ENCODE results near the gene NPY4R2. TPM values are rescaled to one million over a fixed set of nuclear protein-coding genes. Genes with fewer than 3 reads are reported as not detected.
"Not testable (repeated sequence)": the region's sequence is repeated elsewhere in the genome, so short reads cannot be mapped to it uniquely, and the experiment has no call there.

The NPY4R2 gene, protein sequence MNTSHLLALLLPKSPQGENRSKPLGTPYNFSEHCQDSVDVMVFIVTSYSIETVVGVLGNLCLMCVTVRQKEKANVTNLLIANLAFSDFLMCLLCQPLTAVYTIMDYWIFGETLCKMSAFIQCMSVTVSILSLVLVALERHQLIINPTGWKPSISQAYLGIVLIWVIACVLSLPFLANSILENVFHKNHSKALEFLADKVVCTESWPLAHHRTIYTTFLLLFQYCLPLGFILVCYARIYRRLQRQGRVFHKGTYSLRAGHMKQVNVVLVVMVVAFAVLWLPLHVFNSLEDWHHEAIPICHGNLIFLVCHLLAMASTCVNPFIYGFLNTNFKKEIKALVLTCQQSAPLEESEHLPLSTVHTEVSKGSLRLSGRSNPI
- 10 to 100 TPM in 1 of 4 donors, 1 to 10 TPM in 3; 1.6 to 26.9 (median 8.9) TPM for total RNA-seq

DNA sequence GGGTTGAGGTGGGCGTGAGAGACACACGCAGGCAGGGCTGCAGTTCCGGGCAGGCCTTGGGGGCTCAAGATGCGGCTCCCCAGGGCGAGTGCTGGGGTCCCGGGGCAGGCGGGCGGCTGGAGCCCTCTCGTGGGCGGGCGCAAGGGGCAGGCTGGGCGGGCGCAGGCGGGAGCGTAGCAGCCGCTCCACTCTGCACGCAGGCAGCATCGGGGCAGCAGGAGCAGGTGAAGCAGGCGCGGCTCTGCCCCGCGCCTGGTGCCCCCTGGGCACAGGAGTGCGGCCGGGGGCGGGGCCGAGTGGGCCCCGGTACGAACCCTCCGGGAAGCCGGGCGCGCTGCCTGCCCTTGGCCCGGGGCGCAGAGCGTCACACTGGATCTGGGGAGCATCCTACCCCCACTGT lies at the start of gene NPY4R2:
Gene NPY4R2, plus strand, starts transcription at position 188 of the 400 bp plus-strand sequence. CDS start 3,326 bp downstream, outside the sequence.
- in situ Hi-C loops (cut with MboI; ENCODE audit: low pct_ligation_motif_present in 1 of 4, low pct_unique_long_range_greater_than_20kb in 1 of 4, low sequenced_read_pairs in 3 of 4): not testable (repeated sequence)

DNA sequence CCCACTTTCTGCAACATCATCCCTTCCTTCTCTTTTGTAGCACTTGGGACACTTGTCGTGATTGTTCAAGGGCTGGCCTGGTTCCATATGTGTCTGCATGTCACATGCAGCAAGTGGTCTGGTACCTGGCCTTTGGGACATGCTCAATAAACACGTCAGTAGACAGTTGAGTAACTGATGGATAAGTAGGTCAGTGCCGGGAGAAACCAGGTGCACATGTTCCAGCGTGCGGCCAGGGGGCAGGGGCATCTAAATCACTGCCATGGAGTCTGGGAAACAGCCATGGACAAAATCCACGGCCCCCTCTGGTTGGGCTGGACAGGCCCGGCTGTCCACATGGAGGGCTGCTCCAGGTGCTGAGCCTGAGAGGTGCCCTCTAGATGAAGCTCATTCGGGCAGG lies 47.6 kb upstream of the NPY4R2 start:
- H3K9me3 ChIP-seq; in situ Hi-C loops (cut with MboI; ENCODE audit: low pct_ligation_motif_present in 1 of 4, low pct_unique_long_range_greater_than_20kb in 1 of 4, low sequenced_read_pairs in 3 of 4); intact Hi-C loops (cut with DNase I; ENCODE audit: low total_unique reads); H3K4me3 ChIP-seq; H3K27me3 ChIP-seq; H3K27ac ChIP-seq; H3K4me1 ChIP-seq; H3K36me3 ChIP-seq; DNase-seq: not testable (repeated sequence)
- WGBS, 2 donors (ENCODE audit: low coverage in 1 of 2): no CpG with 5 or more reads among the region's 8 CpGs

More for the DNA sequence above, at the start of gene NPY4R2:
- H3K4me3 ChIP-seq; H3K27me3 ChIP-seq; H3K9me3 ChIP-seq; H3K27ac ChIP-seq; DNase-seq; H3K36me3 ChIP-seq; H3K4me1 ChIP-seq; intact Hi-C loops (cut with DNase I; ENCODE audit: low total_unique reads): not testable (repeated sequence)
- no CpG with 5 or more reads among the region's 35 CpGs for WGBS, 2 donors (ENCODE audit: low coverage in 1 of 2)

DNA sequence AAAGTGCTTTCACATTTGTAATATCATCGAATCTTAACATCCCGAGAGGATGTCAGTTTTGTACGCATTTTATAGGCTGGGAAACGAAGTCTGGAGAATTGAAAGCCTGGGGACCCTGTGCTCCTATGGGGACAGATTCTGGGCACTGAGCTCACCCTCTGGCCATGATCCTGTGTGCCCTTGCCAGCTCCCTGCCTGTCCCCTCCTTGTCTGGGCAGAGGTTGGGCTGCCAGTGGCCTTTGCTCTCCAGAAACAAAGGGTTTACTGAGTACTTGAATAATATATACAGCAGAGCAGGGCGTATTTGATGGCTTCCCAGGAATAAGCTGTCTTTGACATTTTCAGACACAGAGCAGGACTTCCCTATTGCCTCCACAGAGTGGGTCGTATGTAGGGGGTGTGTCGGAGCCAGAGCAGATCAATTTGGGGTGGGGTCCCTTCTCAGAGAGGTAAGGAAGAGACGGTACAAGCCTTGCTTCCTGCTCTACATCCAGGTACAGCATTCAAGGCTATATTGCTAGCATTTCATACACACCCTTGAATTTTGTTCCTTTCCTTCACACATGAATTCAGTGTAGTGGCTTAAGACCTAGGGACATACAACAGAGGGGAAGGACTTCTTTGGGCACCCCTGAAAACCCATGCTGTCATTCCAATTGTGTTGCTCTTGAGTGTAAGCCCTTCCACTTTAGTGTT lies 46.8 kb upstream of the NPY4R2 start:
- 81% methylated on average over 4 of the region's 8 CpGs; no CpG with 5 or more reads in 1 of the 2 donors for WGBS, 2 donors (ENCODE audit: low coverage in 1 of 2)
- H3K4me3 ChIP-seq; in situ Hi-C loops (cut with MboI; ENCODE audit: low pct_ligation_motif_present in 1 of 4, low pct_unique_long_range_greater_than_20kb in 1 of 4, low sequenced_read_pairs in 3 of 4); H3K4me1 ChIP-seq; DNase-seq; H3K36me3 ChIP-seq; intact Hi-C loops (cut with DNase I; ENCODE audit: low total_unique reads); H3K27ac ChIP-seq; H3K27me3 ChIP-seq; H3K9me3 ChIP-seq: not testable (repeated sequence)

DNA sequence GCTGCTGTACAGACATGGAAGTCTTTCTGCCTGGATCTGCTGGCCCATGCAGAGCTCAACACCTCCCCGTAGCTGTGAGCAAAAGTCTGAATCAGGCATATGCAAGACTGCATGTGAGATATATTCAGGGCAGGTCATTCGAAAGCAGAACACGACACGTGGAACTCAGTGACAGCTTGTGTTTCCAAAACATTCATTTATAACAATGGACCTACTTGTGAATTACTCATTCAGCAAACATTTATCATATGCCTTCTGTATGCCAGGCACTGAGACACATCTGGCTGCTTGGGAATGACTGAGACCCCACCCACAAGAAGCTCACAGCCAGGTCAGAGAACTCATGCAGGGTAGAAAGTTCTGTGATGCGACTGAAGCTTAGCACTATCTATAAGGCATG lies 46.2 kb upstream of the NPY4R2 start:
- H3K36me3 ChIP-seq; H3K4me3 ChIP-seq; H3K27me3 ChIP-seq; DNase-seq; intact Hi-C loops (cut with DNase I; ENCODE audit: low total_unique reads); in situ Hi-C loops (cut with MboI; ENCODE audit: low pct_ligation_motif_present in 1 of 4, low pct_unique_long_range_greater_than_20kb in 1 of 4, low sequenced_read_pairs in 3 of 4); H3K4me1 ChIP-seq; H3K27ac ChIP-seq; H3K9me3 ChIP-seq: not testable (repeated sequence)
- WGBS, 2 donors (ENCODE audit: low coverage in 1 of 2): no CpG with 5 or more reads among the region's 5 CpGs

DNA sequence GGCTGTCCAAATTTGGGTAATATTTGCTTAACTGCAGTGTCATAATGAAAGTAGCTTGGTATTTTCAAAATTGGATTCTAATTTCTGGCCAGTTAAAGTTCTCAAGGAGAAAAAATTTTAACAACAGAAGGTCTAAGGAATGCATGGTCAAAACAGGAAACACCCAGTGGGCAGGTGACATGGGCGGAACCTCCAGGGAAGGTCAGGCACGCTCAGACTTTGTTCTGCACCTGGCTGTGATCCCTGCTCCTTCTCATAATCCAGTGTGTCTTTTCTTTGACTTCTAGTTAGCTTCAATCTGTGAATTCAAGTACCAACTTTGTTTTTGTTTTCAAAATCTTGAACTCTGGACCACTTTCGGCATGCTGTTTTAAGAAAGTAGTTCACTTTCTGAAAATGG lies 34.2 kb upstream of the NPY4R2 start:
- not testable (repeated sequence) for H3K9me3 ChIP-seq, H3K4me3 ChIP-seq
- no CpG with 5 or more reads among the region's 3 CpGs for WGBS, 2 donors (ENCODE audit: low coverage in 1 of 2)

DNA sequence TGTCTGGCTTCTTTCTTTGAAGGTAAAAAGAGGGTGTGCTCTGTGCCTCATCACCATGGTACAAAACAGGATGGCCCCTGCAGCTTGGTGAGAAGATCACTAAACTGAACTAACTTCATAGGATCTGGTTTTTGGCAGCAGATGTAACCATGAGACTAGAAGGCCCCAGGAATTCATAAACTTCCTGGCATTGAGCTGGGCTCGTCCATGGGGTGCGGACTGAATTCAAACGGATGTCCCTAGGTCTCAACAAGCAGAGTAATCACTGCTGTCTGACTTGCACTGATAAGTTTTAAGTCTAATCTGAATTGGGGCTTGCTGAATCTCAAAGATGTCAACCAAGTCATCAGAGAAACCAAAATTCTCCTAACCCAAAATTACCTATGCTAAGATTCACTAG lies 33.5 kb upstream of the NPY4R2 start:
- in situ Hi-C loops (cut with MboI; ENCODE audit: low pct_ligation_motif_present in 1 of 4, low pct_unique_long_range_greater_than_20kb in 1 of 4, low sequenced_read_pairs in 3 of 4); H3K4me3 ChIP-seq; H3K27me3 ChIP-seq; H3K27ac ChIP-seq; H3K4me1 ChIP-seq; intact Hi-C loops (cut with DNase I; ENCODE audit: low total_unique reads); H3K9me3 ChIP-seq; H3K36me3 ChIP-seq; DNase-seq: not testable (repeated sequence)
- WGBS, 2 donors (ENCODE audit: low coverage in 1 of 2): no CpG with 5 or more reads among the region's 3 CpGs

More for the DNA sequence above, 34.2 kb upstream of the NPY4R2 start:
- intact Hi-C loops (cut with DNase I; ENCODE audit: low total_unique reads); H3K27ac ChIP-seq; H3K4me1 ChIP-seq; H3K27me3 ChIP-seq; in situ Hi-C loops (cut with MboI; ENCODE audit: low pct_ligation_motif_present in 1 of 4, low pct_unique_long_range_greater_than_20kb in 1 of 4, low sequenced_read_pairs in 3 of 4); DNase-seq; H3K36me3 ChIP-seq: not testable (repeated sequence)

DNA sequence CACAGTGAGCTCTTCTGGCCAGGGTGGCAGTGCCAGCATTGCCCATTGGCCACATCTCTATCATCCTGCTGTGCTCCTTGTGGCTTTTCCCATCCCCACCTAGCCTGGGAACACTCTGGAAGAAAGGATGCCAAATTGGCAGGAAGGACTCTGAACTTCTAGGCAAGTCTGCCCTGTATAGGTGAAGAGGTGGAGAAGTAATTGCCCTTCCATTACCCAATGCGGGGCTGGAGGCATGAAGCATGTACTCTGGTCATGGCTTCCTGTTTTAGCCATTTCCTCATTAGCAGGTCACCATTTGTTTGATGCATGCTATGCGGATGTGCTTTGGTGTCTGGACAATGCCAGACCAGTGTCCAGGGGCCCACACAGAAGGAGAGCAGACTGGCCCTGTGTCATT lies 32.1 kb upstream of the NPY4R2 start:
- H3K27me3 ChIP-seq; H3K9me3 ChIP-seq; in situ Hi-C loops (cut with MboI; ENCODE audit: low pct_ligation_motif_present in 1 of 4, low pct_unique_long_range_greater_than_20kb in 1 of 4, low sequenced_read_pairs in 3 of 4); H3K36me3 ChIP-seq; DNase-seq; H3K4me3 ChIP-seq; H3K27ac ChIP-seq; H3K4me1 ChIP-seq; intact Hi-C loops (cut with DNase I; ENCODE audit: low total_unique reads): not testable (repeated sequence)
- WGBS, 2 donors (ENCODE audit: low coverage in 1 of 2): no CpG with 5 or more reads among the region's 2 CpGs

DNA sequence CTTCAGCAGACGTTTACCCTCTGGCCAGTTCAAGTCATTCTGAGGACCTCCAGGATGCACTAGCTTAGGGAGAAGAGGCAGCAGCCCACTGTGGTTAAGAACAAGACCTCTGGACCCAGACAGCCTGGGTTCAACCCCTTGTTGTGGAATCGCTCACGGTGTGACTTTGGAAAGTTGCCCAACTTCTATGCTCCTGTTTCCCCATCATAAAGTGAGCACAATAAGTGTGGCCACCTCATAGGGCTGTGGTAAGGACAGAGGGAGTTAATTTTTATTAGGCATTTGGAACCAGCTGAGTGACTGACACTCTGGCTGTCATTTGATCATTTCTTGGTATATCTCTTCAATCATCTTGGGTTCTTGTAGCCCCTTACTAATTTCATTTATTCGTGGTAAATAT lies 31.6 kb upstream of the NPY4R2 start:
- H3K27me3 ChIP-seq; H3K36me3 ChIP-seq; DNase-seq; in situ Hi-C loops (cut with MboI; ENCODE audit: low pct_ligation_motif_present in 1 of 4, low pct_unique_long_range_greater_than_20kb in 1 of 4, low sequenced_read_pairs in 3 of 4); H3K4me1 ChIP-seq; H3K9me3 ChIP-seq; H3K27ac ChIP-seq; H3K4me3 ChIP-seq; intact Hi-C loops (cut with DNase I; ENCODE audit: low total_unique reads): not testable (repeated sequence)
- WGBS, 2 donors (ENCODE audit: low coverage in 1 of 2): no CpG with 5 or more reads among the region's 4 CpGs

DNA sequence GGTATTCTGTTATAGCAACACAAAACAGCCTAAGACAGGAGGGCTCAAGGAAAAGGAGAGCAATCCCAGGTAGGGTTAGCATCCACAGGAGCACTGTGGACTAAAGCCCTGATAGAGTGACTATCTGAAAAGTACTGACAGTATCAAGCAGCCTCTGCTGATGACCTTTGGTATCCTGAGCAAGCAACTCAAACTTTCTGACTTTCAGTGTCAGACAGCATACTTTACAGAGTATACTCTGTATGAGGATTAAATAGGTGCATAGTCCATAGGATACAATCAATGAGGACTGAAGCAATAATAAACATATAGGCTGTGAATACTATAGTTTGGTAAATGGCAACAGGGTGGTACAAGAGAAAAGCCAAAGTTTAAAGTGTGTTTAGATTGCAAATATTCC lies 27.7 kb upstream of the NPY4R2 start:
- H3K9me3 ChIP-seq; H3K4me1 ChIP-seq; intact Hi-C loops (cut with DNase I; ENCODE audit: low total_unique reads); DNase-seq; in situ Hi-C loops (cut with MboI; ENCODE audit: low pct_ligation_motif_present in 1 of 4, low pct_unique_long_range_greater_than_20kb in 1 of 4, low sequenced_read_pairs in 3 of 4); H3K27me3 ChIP-seq; H3K27ac ChIP-seq; H3K36me3 ChIP-seq; H3K4me3 ChIP-seq: not testable (repeated sequence)

DNA sequence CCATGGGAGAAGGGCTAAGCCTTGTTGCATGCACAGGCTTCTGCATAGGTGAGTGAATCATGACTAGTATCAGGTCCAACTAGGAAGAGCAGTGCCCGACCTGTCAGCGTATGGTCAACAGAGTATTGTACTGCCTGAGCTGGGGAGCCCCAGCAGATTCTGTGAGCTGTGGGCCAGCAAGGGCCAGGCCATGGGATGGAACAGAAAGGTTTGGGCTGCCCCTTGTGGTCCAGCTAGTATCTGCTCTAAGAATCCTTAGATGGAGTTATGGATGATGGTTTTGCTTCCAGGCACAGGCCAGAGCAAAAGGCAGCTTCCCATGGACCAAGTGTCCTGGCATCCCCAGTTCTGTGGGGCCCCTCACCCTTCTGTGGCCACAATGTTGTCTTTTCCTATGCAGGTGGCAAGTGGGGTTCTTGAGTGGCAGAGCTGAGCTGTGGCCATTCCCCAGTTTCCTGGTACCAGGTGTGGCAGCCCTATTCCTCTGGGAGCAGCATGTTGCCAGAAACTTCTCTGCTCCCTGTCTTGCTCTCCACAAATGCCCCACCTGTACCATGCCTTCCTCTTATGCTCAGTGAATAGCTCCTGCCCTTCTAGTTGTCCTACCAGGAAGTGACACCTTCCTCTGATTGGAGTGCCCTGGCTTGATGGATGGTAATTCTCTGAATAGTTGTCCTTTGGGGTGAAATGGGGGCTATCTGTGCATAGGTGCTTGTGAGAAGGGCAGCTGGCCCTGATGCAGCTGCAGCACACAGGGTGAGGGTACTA lies 25.8 kb upstream of the NPY4R2 start:
- 56% methylated on average over 2 of the region's 2 CpGs; no CpG with 5 or more reads in 1 of the 2 donors for WGBS, 2 donors (ENCODE audit: low coverage in 1 of 2)

More for the DNA sequence above, 25.8 kb upstream of the NPY4R2 start:
- H3K9me3 ChIP-seq; H3K4me1 ChIP-seq; H3K27ac ChIP-seq; intact Hi-C loops (cut with DNase I; ENCODE audit: low total_unique reads); in situ Hi-C loops (cut with MboI; ENCODE audit: low pct_ligation_motif_present in 1 of 4, low pct_unique_long_range_greater_than_20kb in 1 of 4, low sequenced_read_pairs in 3 of 4); DNase-seq; H3K27me3 ChIP-seq; H3K4me3 ChIP-seq; H3K36me3 ChIP-seq: not testable (repeated sequence)
